IMR-90 (cell line): ENCODE data around the gene LRRC3C.

Experiments
- FOS ChIP-seq: fragments of 150-350 bp; IDR thresholded peaks from 2 replicates; pipeline ENCODE4 v1.6.1; 2016; ENCODE audit warnings: low read depth, low read length
- NFE2L2 ChIP-seq: fragments of 150-350 bp; IDR thresholded peaks from 2 replicates; pipeline ENCODE4 v1.6.1; 2016; ENCODE audit warnings: low read depth, mild to moderate bottlenecking, low read length
- POLR2A ChIP-seq: IDR thresholded peaks from 2 replicates; pipeline ENCODE4 v1.6.1; 2012; ENCODE audit warnings: mild to moderate bottlenecking, low read depth, low read length
- TF ChIP-seq, protein P1 (sequence below): conservative IDR thresholded peaks from 2 replicates; pipeline ENCODE4 v1.5.1; 2012; ENCODE audit warnings: mild to moderate bottlenecking, low read depth, low read length, improper control_type of control experiment
- TF ChIP-seq, protein P2 (sequence below): fragments of 150-350 bp; IDR thresholded peaks from 2 replicates; pipeline ENCODE4 v1.6.1; 2017; ENCODE audit warnings: mild to moderate bottlenecking, antibody characterized with exemption, low read length, low read depth

DNA sequence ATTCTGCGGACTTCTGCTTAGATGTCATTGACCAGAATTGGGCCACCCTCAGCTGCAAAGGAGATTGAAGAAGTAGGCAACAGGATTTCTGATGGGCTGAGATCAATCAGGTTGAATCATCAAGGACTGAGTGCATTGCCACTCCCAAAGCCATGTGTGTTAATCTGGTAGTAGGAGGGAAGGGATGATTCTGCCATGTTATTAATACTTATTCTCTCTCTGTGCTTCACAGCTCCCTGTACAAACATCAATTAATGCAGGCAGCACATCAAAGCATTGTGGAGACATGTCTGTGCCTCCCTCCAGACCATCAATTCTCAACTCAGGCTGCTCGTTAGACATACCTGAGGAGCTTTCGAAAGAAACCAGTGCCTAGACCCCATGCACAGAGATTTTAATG lies 11.6 kb downstream of the LRRC3C start:
- TF ChIP-seq, protein P1, sequence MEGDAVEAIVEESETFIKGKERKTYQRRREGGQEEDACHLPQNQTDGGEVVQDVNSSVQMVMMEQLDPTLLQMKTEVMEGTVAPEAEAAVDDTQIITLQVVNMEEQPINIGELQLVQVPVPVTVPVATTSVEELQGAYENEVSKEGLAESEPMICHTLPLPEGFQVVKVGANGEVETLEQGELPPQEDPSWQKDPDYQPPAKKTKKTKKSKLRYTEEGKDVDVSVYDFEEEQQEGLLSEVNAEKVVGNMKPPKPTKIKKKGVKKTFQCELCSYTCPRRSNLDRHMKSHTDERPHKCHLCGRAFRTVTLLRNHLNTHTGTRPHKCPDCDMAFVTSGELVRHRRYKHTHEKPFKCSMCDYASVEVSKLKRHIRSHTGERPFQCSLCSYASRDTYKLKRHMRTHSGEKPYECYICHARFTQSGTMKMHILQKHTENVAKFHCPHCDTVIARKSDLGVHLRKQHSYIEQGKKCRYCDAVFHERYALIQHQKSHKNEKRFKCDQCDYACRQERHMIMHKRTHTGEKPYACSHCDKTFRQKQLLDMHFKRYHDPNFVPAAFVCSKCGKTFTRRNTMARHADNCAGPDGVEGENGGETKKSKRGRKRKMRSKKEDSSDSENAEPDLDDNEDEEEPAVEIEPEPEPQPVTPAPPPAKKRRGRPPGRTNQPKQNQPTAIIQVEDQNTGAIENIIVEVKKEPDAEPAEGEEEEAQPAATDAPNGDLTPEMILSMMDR, result no peak
- TF ChIP-seq POLR2A, result no peak
- TF ChIP-seq, protein P2, sequence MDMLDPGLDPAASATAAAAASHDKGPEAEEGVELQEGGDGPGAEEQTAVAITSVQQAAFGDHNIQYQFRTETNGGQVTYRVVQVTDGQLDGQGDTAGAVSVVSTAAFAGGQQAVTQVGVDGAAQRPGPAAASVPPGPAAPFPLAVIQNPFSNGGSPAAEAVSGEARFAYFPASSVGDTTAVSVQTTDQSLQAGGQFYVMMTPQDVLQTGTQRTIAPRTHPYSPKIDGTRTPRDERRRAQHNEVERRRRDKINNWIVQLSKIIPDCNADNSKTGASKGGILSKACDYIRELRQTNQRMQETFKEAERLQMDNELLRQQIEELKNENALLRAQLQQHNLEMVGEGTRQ, result no peak
- TF ChIP-seq NFE2L2, result no peak
- no peak for TF ChIP-seq FOS
